OCI-LY7 (cell line): ENCODE measurements around the gene MBOAT2. TPM values are rescaled to one million over a fixed set of nuclear protein-coding genes. Genes with fewer than 3 reads are reported as not detected.

Experiments used
- BruUV-seq: library from RNA; stranded (reverse); fragments of 400-500 nt; replicated peaks from 2 replicates; lab custom pipeline; 2021; lab: Mats Ljungman, UMichigan
- CTCF ChIA-PET: fragments of 300-600 bp; sonication (Branson Sonifier 250); formaldehyde crosslinking; loops from one replicate; lab custom pipeline; 2022; ENCODE audit warnings: antibody characterized with exemption; ENCODE audit not compliant: unreplicated experiment; lab: Charles Lee
- POLR2A ChIA-PET: fragments of 300-600 bp; sonication (Branson Sonifier 250); formaldehyde crosslinking; loops from one replicate; lab custom pipeline; 2022; ENCODE audit warnings: antibody characterized with exemption; lab: Charles Lee
- DNase-seq: peaks from one replicate; pipeline ENCODE4 v3.0.0-alpha.2; 2015; ENCODE audit warnings: low spot score
- H2AFZ ChIP-seq: fragments of 200-600 bp; sonication (generic), shearing (Covaris generic); 2 replicates; pipeline ENCODE4 v1.6.1; 2014; ENCODE audit warnings: mild to moderate bottlenecking, antibody characterized with exemption, low read length, moderate library complexity
- H3K27ac ChIP-seq: fragments of 200-600 bp; sonication (generic); 2 replicates; pipeline ENCODE4 v1.5.1; 2014; ENCODE audit warnings: mixed run types, low read depth, mild to moderate bottlenecking, moderate library complexity, low read length, inconsistent platforms; ENCODE audit not compliant: poor library complexity, severe bottlenecking
- H3K36me3 ChIP-seq: fragments of 200-600 bp; sonication (generic); 2 replicates; pipeline ENCODE4 v1.6.1; 2014; ENCODE audit warnings: mild to moderate bottlenecking, antibody characterized with exemption, low read length, moderate library complexity, mixed read lengths; ENCODE audit not compliant: insufficient read depth
- H3K4me1 ChIP-seq: fragments of 200-600 bp; sonication (generic); 2 replicates; pipeline ENCODE4 v1.5.1; 2014; ENCODE audit warnings: mild to moderate bottlenecking, low read length; ENCODE audit not compliant: insufficient read depth, poor library complexity, severe bottlenecking
- H3K4me2 ChIP-seq: fragments of 200-600 bp; sonication (generic); 2 replicates; pipeline ENCODE4 v1.6.1; 2014; ENCODE audit warnings: mild to moderate bottlenecking, low read length
- H3K4me3 ChIP-seq: fragments of 200-600 bp; sonication (generic); 2 replicates; pipeline ENCODE4 v1.5.1; 2014; ENCODE audit warnings: mild to moderate bottlenecking, low read depth, low read length; ENCODE audit not compliant: poor library complexity, severe bottlenecking
- H3K79me2 ChIP-seq: fragments of 200-600 bp; sonication (generic); 2 replicates; pipeline ENCODE4 v1.6.1; 2016; ENCODE audit warnings: low read depth, mild to moderate bottlenecking, low read length, moderate library complexity, mixed read lengths; ENCODE audit not compliant: insufficient read depth
- H3K9me2 ChIP-seq: fragments of 200-600 bp; sonication (generic); 2 replicates; pipeline ENCODE4 v1.6.1; 2016; ENCODE audit warnings: mild to moderate bottlenecking, low read length, mixed read lengths; ENCODE audit not compliant: insufficient read depth
- H3K9me3 ChIP-seq: fragments of 200-600 bp; sonication (generic); 2 replicates; pipeline ENCODE4 v1.6.1; 2014; ENCODE audit warnings: mild to moderate bottlenecking, mixed run types, low read length, mixed read lengths
- H4K20me1 ChIP-seq: fragments of 200-600 bp; sonication (generic); 2 replicates; pipeline ENCODE4 v1.6.1; 2014; ENCODE audit warnings: mild to moderate bottlenecking, antibody characterized with exemption, low read length, moderate library complexity, mixed read lengths; ENCODE audit not compliant: insufficient read depth
- CTCF ChIP-seq: fragments of 200-600 bp; sonication (generic); conservative IDR thresholded peaks from 2 replicates; pipeline ENCODE4 v1.5.1; 2014; ENCODE audit warnings: mild to moderate bottlenecking, antibody characterized with exemption, low read length, moderate library complexity, mixed read lengths
- EZH2phosphoT487 ChIP-seq: fragments of 200-600 bp; sonication (generic); IDR thresholded peaks from 2 replicates; pipeline ENCODE4 v1.6.1; 2018; ENCODE audit warnings: low read depth, borderline replicate concordance, mild to moderate bottlenecking, mixed run types, antibody characterized with exemption, low read length, moderate library complexity, mixed read lengths
- intact Hi-C: fragments of 100-400 bp; cut with micrococcal nuclease; formaldehyde crosslinking; loops from one replicate; pipeline ENCODE4 v1.10.0; 2022; ENCODE audit not compliant: unreplicated experiment
- total RNA-seq, 2 experiments: library from RNA; depleted of rRNA in 1 of 2; stranded (reverse); fragments of >200 nt in 1 of 2; shearing (Covaris generic) in 1 of 2; gene quantifications; 2 replicates each; pipeline ENCODE4 v1.2.3, GENCODE V29; 2014 to 2022

Gene MBOAT2
- total RNA-seq, 2 experiments from 2014 or later, result 0.28 to 0.93 TPM

- Histone ChIP-seq H3K4me1 (peaks cover 19% of the 10 kb centered on the region), H3K36me3 (no peaks in the 10 kb centered on the region), H3K4me3 (no peak overlapping the region), H4K20me1 (no peaks in the 10 kb centered on the region), H3K9me3 (no peaks in the 10 kb centered on the region), H3K9me2 (no peaks in the 10 kb centered on the region), H3K79me2 (no peaks in the 10 kb centered on the region), H2AFZ (no peak overlapping the region), H3K27ac (no peak overlapping the region), H3K4me2 (no peak overlapping the region)
- intact Hi-C loops, result no loop called here
- peak; percentile 9 for DNase-seq
- no peak for TF ChIP-seq CTCF
- no peak for TF ChIP-seq EZH2phosphoT487
- BruUV-seq, result no TSS peak
- CTCF ChIA-PET, result no interaction called here
- POLR2A ChIA-PET, result interaction anchor here (0.6 to 1.1 kb wide), 2 partner anchors 18 to 157 kb away, joined by 3 to 4 read pairs; no protein-coding TSS in a partner anchor
Observed at GRCh38 chr2:8884812-8885211, 118.7 kb downstream of the MBOAT2 start.

GRCh38 chr2:8882094-8882493, 121.4 kb downstream of the MBOAT2 start:
- ChIA-PET POLR2A (interaction anchor here (0.5 kb wide), 1 partner anchor 407 kb away, joined by 3 read pairs; no protein-coding TSS in a partner anchor), CTCF (no interaction called here)
- TF ChIP-seq EZH2phosphoT487 (no peak), CTCF (peak; percentile 56)
- Histone ChIP-seq H3K9me3 (no peaks in the 10 kb centered on the region), H3K4me2 (no peak overlapping the region), H3K79me2 (no peaks in the 10 kb centered on the region), H3K9me2 (no peaks in the 10 kb centered on the region), H3K27ac (no peak overlapping the region), H3K4me1 (peaks cover 19% of the 10 kb centered on the region), H2AFZ (no peak overlapping the region), H4K20me1 (no peaks in the 10 kb centered on the region), H3K36me3 (no peaks in the 10 kb centered on the region), H3K4me3 (no peak overlapping the region)
- no peak for DNase-seq
- intact Hi-C loops, result no loop called here
- BruUV-seq, result no TSS peak

- no peak overlapping the region for H2AFZ ChIP-seq
- no peaks in the 10 kb centered on the region for H3K79me2 ChIP-seq
- no TSS peak for BruUV-seq
- H3K4me3 ChIP-seq, result no peak overlapping the region
- H3K4me2 ChIP-seq, result no peak overlapping the region
- no peaks in the 10 kb centered on the region for H3K9me3 ChIP-seq
- H3K9me2 ChIP-seq, result no peaks in the 10 kb centered on the region
- TF ChIP-seq EZH2phosphoT487, result no peak
- H3K27ac ChIP-seq, result no peak overlapping the region
- POLR2A ChIA-PET, result interaction anchor here (0.5 kb wide), 1 partner anchor 9 kb away, joined by 3 read pairs; no protein-coding TSS in a partner anchor
- DNase-seq, result no peak
- CTCF ChIA-PET, result no interaction called here
- peaks cover 10% of the 10 kb centered on the region for H3K4me1 ChIP-seq
- H4K20me1 ChIP-seq, result no peaks in the 10 kb centered on the region
- no peaks in the 10 kb centered on the region for H3K36me3 ChIP-seq
- intact Hi-C loops, result no loop called here
Observed at GRCh38 chr2:8877894-8878293, 125.6 kb downstream of the MBOAT2 start.
